Measurements from ENCODE around the gene PNMA8A. TPM values are rescaled to one million over a fixed set of nuclear protein-coding genes. Genes with fewer than 3 reads are reported as not detected.

The PNMA8A gene
- total and polyA plus RNA-seq, 7 donors, result 1.5 to 8.4 (median 5.3) TPM; not detected in 2

GRCh38 chr19:46474211-46474610, 2.8 kb upstream of the PNMA8A start:
- Histone ChIP-seq H3K27ac (no peak overlapping the region), H3K4me3 (no peak overlapping the region), H3K27me3 (peaks cover 0 to 7% (median 0%) of the 10 kb centered on the region in 3 donors), H3K9me3 (no peaks in the 10 kb centered on the region), H3K4me1 (peaks cover 0 to 14% (median 13%) of the 10 kb centered on the region in 4 donors), H3K36me3 (no peaks in the 10 kb centered on the region)
- 50 to 72% methylated on average over 8 of the region's 8 CpGs for WGBS, 2 donors
- TF ChIP-seq POLR2AphosphoS5 (IDR thresholded peaks at IDR 0.05) (no peak), CTCF (IDR thresholded peaks at IDR 0.05) (no peak), EP300 (IDR thresholded peaks at IDR 0.05) (no peak), POLR2A (IDR thresholded peaks at IDR 0.05) (no peak)
- intact Hi-C loops (cut with DNase I), result no loop called here
- DNase-seq, result no peak

GRCh38 chr19:46472592-46472991, 1.2 kb upstream of the PNMA8A start:
- DNase-seq, result no peak
- 70 to 85% methylated on average over 4 of the region's 4 CpGs for WGBS, 2 donors
- Histone ChIP-seq H3K4me3 (no peak overlapping the region), H3K36me3 (no peaks in the 10 kb centered on the region), H3K27me3 (peaks cover 0 to 6% (median 0%) of the 10 kb centered on the region in 3 donors), H3K27ac (no peak overlapping the region), H3K9me3 (no peaks in the 10 kb centered on the region), H3K4me1 (peaks cover 0 to 14% (median 13%) of the 10 kb centered on the region in 4 donors)
- no peak for TF ChIP-seq POLR2AphosphoS5 (IDR thresholded peaks at IDR 0.05)
- TF ChIP-seq POLR2A (IDR thresholded peaks at IDR 0.05), result no peak
- no peak for TF ChIP-seq EP300 (IDR thresholded peaks at IDR 0.05)
- no peak for TF ChIP-seq CTCF (IDR thresholded peaks at IDR 0.05)
- intact Hi-C loops (cut with DNase I), result no loop called here

GRCh38 chr19:46471811-46472543, 614 bp upstream of the PNMA8A start:
- TF ChIP-seq POLR2AphosphoS5 (IDR thresholded peaks at IDR 0.05), result no peak
- DNase-seq, result no peak
- H3K4me3 ChIP-seq, result peak overlapping the region; percentile 15 to 57 (median 48)
- intact Hi-C loops (cut with DNase I), result no loop called here
- WGBS, 2 donors, result 57 to 59% methylated on average over 11 of the region's 11 CpGs
- peaks cover 0 to 14% (median 13%) of the 10 kb centered on the region in 4 donors for H3K4me1 ChIP-seq
- H3K27ac ChIP-seq, result peak overlapping the region; percentile 66 to 79 (median 72)
- no peaks in the 10 kb centered on the region for H3K27me3 ChIP-seq
- H3K9me3 ChIP-seq, result no peaks in the 10 kb centered on the region
- H3K36me3 ChIP-seq, result no peaks in the 10 kb centered on the region

GRCh38 chr19:46470376-46470775, 987 bp downstream of the PNMA8A start:
- peaks cover 0 to 14% (median 13%) of the 10 kb centered on the region in 4 donors for H3K4me1 ChIP-seq
- H3K36me3 ChIP-seq, result no peaks in the 10 kb centered on the region
- intact Hi-C loops (cut with DNase I), result no loop called here
- H3K27me3 ChIP-seq, result no peaks in the 10 kb centered on the region
- WGBS, 2 donors, result 83 to 92% methylated on average over 10 of the region's 10 CpGs
- H3K9me3 ChIP-seq, result no peaks in the 10 kb centered on the region
- no peak overlapping the region for H3K27ac ChIP-seq
- H3K4me3 ChIP-seq, result no peak overlapping the region
- TF ChIP-seq POLR2AphosphoS5 (IDR thresholded peaks at IDR 0.05), result no peak
- no peak for TF ChIP-seq POLR2A (IDR thresholded peaks at IDR 0.05)
- DNase-seq, result no peak

- H3K27ac ChIP-seq, result no peak overlapping the region
- H3K9me3 ChIP-seq, result no peaks in the 10 kb centered on the region
- DNase-seq, result peak; percentile 61
- intact Hi-C loops (cut with DNase I), result no loop called here
- H3K36me3 ChIP-seq, result no peaks in the 10 kb centered on the region
- no peaks in the 10 kb centered on the region for H3K27me3 ChIP-seq
- TF ChIP-seq POLR2A (IDR thresholded peaks at IDR 0.05) (no peak), CTCF (IDR thresholded peaks at IDR 0.05) (no peak), POLR2AphosphoS5 (IDR thresholded peaks at IDR 0.05) (no peak), EP300 (IDR thresholded peaks at IDR 0.05) (no peak)
- no peak overlapping the region for H3K4me3 ChIP-seq
- peaks cover 0 to 14% (median 13%) of the 10 kb centered on the region in 4 donors for H3K4me1 ChIP-seq
- 93 to 95% methylated on average over 18 of the region's 18 CpGs for WGBS, 2 donors
Measured at GRCh38 chr19:46469541-46470185, 1.7 kb downstream of the PNMA8A start.

All from sigmoid colon (tissue), 7 donors.